Suprapubic skin (tissue), 4 donors: ENCODE results near the gene ACACB. TPM values are rescaled to one million over a fixed set of nuclear protein-coding genes. Genes with fewer than 3 reads are reported as not detected.

Experiments used
- DNase-seq, 2 donors: peaks; one replicate each; pipeline ENCODE4 v3.0.0-alpha.2; 2019; ENCODE audit warnings: low spot score in 2 of 2
- H3K27ac ChIP-seq: fragments of 200-600 bp; sonication (generic); one replicate; pipeline ENCODE4 v1.5.1; 2019
- H3K27me3 ChIP-seq: fragments of 200-600 bp; sonication (generic); one replicate; pipeline ENCODE4 v1.5.1; 2019
- H3K36me3 ChIP-seq: fragments of 200-600 bp; sonication (generic); one replicate; pipeline ENCODE4 v1.5.1; 2019
- H3K4me1 ChIP-seq: fragments of 200-600 bp; sonication (generic); one replicate; pipeline ENCODE4 v1.5.1; 2019
- H3K4me3 ChIP-seq: fragments of 200-600 bp; sonication (generic); one replicate; pipeline ENCODE4 v1.5.1; 2019; ENCODE audit warnings: mild to moderate bottlenecking
- H3K9me3 ChIP-seq: fragments of 200-600 bp; sonication (generic); one replicate; pipeline ENCODE4 v1.5.1; 2019
- CTCF ChIP-seq, 2 donors: fragments of 200-600 bp in 1 of 2; fragments of 450-650 bp in 1 of 2; sonication (generic) in 1 of 2; IDR thresholded peaks; one replicate each; pipeline ENCODE4 v1.5.1; 2016 to 2019; ENCODE audit warnings: antibody characterized with exemption in 2 of 2, mild to moderate bottlenecking in 1 of 2, moderate library complexity in 1 of 2
- EP300 ChIP-seq: sonication (generic); formaldehyde crosslinking; IDR thresholded peaks from one replicate; pipeline ENCODE4 v1.6.1; 2017; ENCODE audit warnings: antibody characterized with exemption
- POLR2A ChIP-seq, 2 donors: fragments of 450-650 bp; IDR thresholded peaks; one replicate each; pipeline ENCODE4 v1.6.1; 2017; ENCODE audit warnings: antibody characterized with exemption in 2 of 2, mild to moderate bottlenecking in 2 of 2, moderate library complexity in 2 of 2
- POLR2AphosphoS5 ChIP-seq, 3 donors: sonication (generic); formaldehyde crosslinking; IDR thresholded peaks; one replicate each; pipeline ENCODE4 v1.6.1; 2017; ENCODE audit warnings: antibody characterized with exemption in 3 of 3
- WGBS: methylation state at CpG from one replicate; pipeline ENCODE4 v1.1.5; 2018; 5-methylcytosine and 5-hydroxymethylcytosine counted together
- total RNA-seq, 4 donors: library from RNA; depleted of rRNA; stranded (reverse); fragments of >200 nt; gene quantifications; one replicate each; pipeline ENCODE4 v1.1.0, GENCODE V29; 2016

The ACACB gene
- total RNA-seq, 4 donors from 2014 or later, result 19.2 to 90.8 (median 56.9) TPM

GRCh38 chr12:109276160-109276559, 159.8 kb downstream of the ACACB start:
- peaks cover 8% of the 10 kb centered on the region for H3K4me1 ChIP-seq
- H3K36me3 ChIP-seq, result no peaks in the 10 kb centered on the region
- 90% methylated on average over 5 of the region's 5 CpGs for WGBS
- H3K27ac ChIP-seq, result no peak overlapping the region
- TF ChIP-seq POLR2AphosphoS5 (IDR thresholded peaks at IDR 0.05) (no peak), POLR2A (IDR thresholded peaks at IDR 0.05) (no peak), CTCF (IDR thresholded peaks at IDR 0.05) (no peak), EP300 (no peak)
- H3K27me3 ChIP-seq, result no peaks in the 10 kb centered on the region
- H3K4me3 ChIP-seq, result no peak overlapping the region
- no peaks in the 10 kb centered on the region for H3K9me3 ChIP-seq
- DNase-seq, result no peak

- Histone ChIP-seq H3K27ac (no peak overlapping the region), H3K4me3 (no peak overlapping the region), H3K36me3 (no peaks in the 10 kb centered on the region), H3K9me3 (no peaks in the 10 kb centered on the region), H3K4me1 (peaks cover 8% of the 10 kb centered on the region), H3K27me3 (no peaks in the 10 kb centered on the region)
- TF ChIP-seq EP300 (no peak), POLR2A (IDR thresholded peaks at IDR 0.05) (no peak), POLR2AphosphoS5 (IDR thresholded peaks at IDR 0.05) (no peak), CTCF (IDR thresholded peaks at IDR 0.05) (no peak)
- no peak for DNase-seq
- WGBS, result 93% methylated on average over 8 of the region's 8 CpGs
Measured at GRCh38 chr12:109277255-109277898, 161.0 kb downstream of the ACACB start.

- no peak for DNase-seq
- TF ChIP-seq CTCF (IDR thresholded peaks at IDR 0.05) (no peak), POLR2AphosphoS5 (IDR thresholded peaks at IDR 0.05) (peak in 2 of 3 donors; percentile 21 to 44)
- H3K9me3 ChIP-seq, result no peaks in the 10 kb centered on the region
- H3K27me3 ChIP-seq, result no peaks in the 10 kb centered on the region
- H3K36me3 ChIP-seq, result no peaks in the 10 kb centered on the region
- WGBS, result 33% methylated on average over 15 of the region's 15 CpGs
- H3K4me3 ChIP-seq, result no peak overlapping the region
- peak overlapping the region; percentile 27 for H3K27ac ChIP-seq
- peaks cover 8% of the 10 kb centered on the region for H3K4me1 ChIP-seq
Measured at GRCh38 chr12:109277899-109278762, 161.7 kb downstream of the ACACB start.

GRCh38 chr12:109278912-109279311, 162.5 kb downstream of the ACACB start:
- H3K27me3 ChIP-seq, result no peaks in the 10 kb centered on the region
- 79% methylated on average over 7 of the region's 10 CpGs for WGBS
- no peak overlapping the region for H3K4me3 ChIP-seq
- no peak overlapping the region for H3K27ac ChIP-seq
- TF ChIP-seq POLR2AphosphoS5 (IDR thresholded peaks at IDR 0.05), result no peak
- no peaks in the 10 kb centered on the region for H3K9me3 ChIP-seq
- DNase-seq, result no peak
- peaks cover 8% of the 10 kb centered on the region for H3K4me1 ChIP-seq
- no peaks in the 10 kb centered on the region for H3K36me3 ChIP-seq

- TF ChIP-seq POLR2AphosphoS5 (IDR thresholded peaks at IDR 0.05), result no peak
- no peak for TF ChIP-seq CTCF (IDR thresholded peaks at IDR 0.05)
- TF ChIP-seq POLR2A (IDR thresholded peaks at IDR 0.05), result no peak
- TF ChIP-seq EP300, result no peak
- Histone ChIP-seq H3K36me3 (no peaks in the 10 kb centered on the region), H3K9me3 (no peaks in the 10 kb centered on the region), H3K4me1 (peaks cover 8% of the 10 kb centered on the region), H3K27me3 (no peaks in the 10 kb centered on the region), H3K27ac (no peak overlapping the region), H3K4me3 (no peak overlapping the region)
- 96% methylated on average over 12 of the region's 13 CpGs for WGBS
- DNase-seq, result no peak
Measured at GRCh38 chr12:109279525-109279924, 163.1 kb downstream of the ACACB start.
